Gastroesophageal sphincter (tissue), 4 donors: ENCODE results near the gene ALDH18A1. TPM values are rescaled to one million over a fixed set of nuclear protein-coding genes. Genes with fewer than 3 reads are reported as not detected.

Experiments used
- ATAC-seq: fragments of 150-250 bp; one replicate; pipeline ENCODE4 v1.9.1; 2016; ENCODE audit warnings: mild to moderate bottlenecking, moderate library complexity
- H3K27ac ChIP-seq, 4 donors: fragments of 200-600 bp; sonication (generic) in 3 of 4; 1 replicate in 3 of 4; 2 replicates in 1 of 4; pipeline ENCODE4 v1.5.1; 2016 to 2019
- H3K27me3 ChIP-seq: fragments of 200-600 bp; sonication (generic); one replicate; pipeline ENCODE4 v1.5.1; 2019
- H3K36me3 ChIP-seq, 2 donors: fragments of 200-600 bp; sonication (generic); one replicate each; pipeline ENCODE4 v1.5.1; 2019; ENCODE audit warnings: control low read depth in 1 of 2
- H3K4me1 ChIP-seq, 3 donors: fragments of 200-600 bp; sonication (generic); 1 replicate in 2 of 3; 2 replicates in 1 of 3; pipeline ENCODE4 v1.5.1; 2016 to 2019; ENCODE audit warnings: control low read depth in 2 of 3
- H3K4me3 ChIP-seq, 2 donors: fragments of 200-600 bp; sonication (generic); one replicate each; pipeline ENCODE4 v1.5.1; 2019; ENCODE audit warnings: mild to moderate bottlenecking in 1 of 2, moderate library complexity in 1 of 2
- H3K9me3 ChIP-seq, 3 donors: fragments of 200-600 bp; sonication (generic); one replicate each; pipeline ENCODE4 v1.5.1; 2017 to 2019; ENCODE audit warnings: control low read depth in 2 of 3
- EP300 ChIP-seq: sonication (generic); formaldehyde crosslinking; IDR thresholded peaks from one replicate; pipeline ENCODE4 v1.6.1; 2017; ENCODE audit warnings: antibody characterized with exemption, mild to moderate bottlenecking
- POLR2A ChIP-seq, 2 donors: fragments of 450-650 bp; IDR thresholded peaks; one replicate each; pipeline ENCODE4 v1.6.1; 2017; ENCODE audit warnings: antibody characterized with exemption in 2 of 2, mild to moderate bottlenecking in 2 of 2, moderate library complexity in 1 of 2
- POLR2AphosphoS5 ChIP-seq: sonication (generic); formaldehyde crosslinking; IDR thresholded peaks from one replicate; pipeline ENCODE4 v1.6.1; 2017; ENCODE audit warnings: antibody characterized with exemption
- WGBS, 2 donors: methylation state at CpG; one replicate each; pipeline ENCODE4 v1.1.5; 2018; ENCODE audit warnings: low coverage in 1 of 2; 5-methylcytosine and 5-hydroxymethylcytosine counted together
- total RNA-seq, 4 donors: library from RNA; depleted of rRNA; stranded (reverse); fragments of >200 nt; gene quantifications; one replicate each; pipeline ENCODE4 v1.1.0, GENCODE V29; 2016
- TF ChIP-seq, protein P1 (sequence below), 4 experiments: fragments of 200-600 bp in 2 of 4; fragments of 450-650 bp in 2 of 4; sonication (generic) in 1 of 4; IDR thresholded peaks; one replicate each; pipeline ENCODE4 v1.5.1; 2017 to 2019; ENCODE audit warnings: antibody characterized with exemption in 4 of 4, mild to moderate bottlenecking in 2 of 4, moderate library complexity in 2 of 4

Gene ALDH18A1
- total RNA-seq, 4 donors from 2014 or later = 19.1 to 32.9 (median 26.7) TPM

DNA sequence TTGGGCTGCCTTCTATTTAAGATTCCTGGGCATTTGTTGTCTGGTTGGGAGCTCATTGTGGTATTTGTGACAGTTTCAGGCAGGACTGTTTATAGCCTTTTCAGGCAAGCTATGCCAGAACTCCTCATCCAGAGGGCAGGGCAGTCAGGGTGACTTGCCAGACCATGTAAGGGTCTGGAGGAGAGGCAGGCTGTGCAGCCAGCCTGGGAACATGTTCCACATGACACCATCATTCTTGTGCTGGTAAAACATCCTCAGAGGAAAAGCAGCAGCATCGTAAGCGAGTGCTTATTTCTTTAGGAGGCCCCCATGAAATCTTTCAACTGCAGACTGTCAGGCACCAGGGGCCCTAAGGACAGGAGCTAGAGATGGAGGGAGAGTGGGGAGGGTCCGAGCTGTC lies 51.3 kb downstream of the ALDH18A1 start:
- Histone ChIP-seq H3K36me3 (peaks cover 0 to 29% of the 10 kb centered on the region in 2 donors), H3K27me3 (no peaks in the 10 kb centered on the region), H3K4me3 (no peak overlapping the region), H3K9me3 (no peaks in the 10 kb centered on the region), H3K27ac (peak overlapping the region; percentile 87 to 94 (median 90)), H3K4me1 (peaks cover 9 to 54% (median 28%) of the 10 kb centered on the region in 3 donors)
- WGBS, 2 donors = 10 to 43% methylated on average over 3 of the region's 3 CpGs
- peak; percentile 77 for ATAC-seq
- TF ChIP-seq EP300 (peak; percentile 25), POLR2AphosphoS5 (peak; percentile 93), POLR2A (IDR thresholded peaks at IDR 0.05) (no peak)
- TF ChIP-seq, protein P1, sequence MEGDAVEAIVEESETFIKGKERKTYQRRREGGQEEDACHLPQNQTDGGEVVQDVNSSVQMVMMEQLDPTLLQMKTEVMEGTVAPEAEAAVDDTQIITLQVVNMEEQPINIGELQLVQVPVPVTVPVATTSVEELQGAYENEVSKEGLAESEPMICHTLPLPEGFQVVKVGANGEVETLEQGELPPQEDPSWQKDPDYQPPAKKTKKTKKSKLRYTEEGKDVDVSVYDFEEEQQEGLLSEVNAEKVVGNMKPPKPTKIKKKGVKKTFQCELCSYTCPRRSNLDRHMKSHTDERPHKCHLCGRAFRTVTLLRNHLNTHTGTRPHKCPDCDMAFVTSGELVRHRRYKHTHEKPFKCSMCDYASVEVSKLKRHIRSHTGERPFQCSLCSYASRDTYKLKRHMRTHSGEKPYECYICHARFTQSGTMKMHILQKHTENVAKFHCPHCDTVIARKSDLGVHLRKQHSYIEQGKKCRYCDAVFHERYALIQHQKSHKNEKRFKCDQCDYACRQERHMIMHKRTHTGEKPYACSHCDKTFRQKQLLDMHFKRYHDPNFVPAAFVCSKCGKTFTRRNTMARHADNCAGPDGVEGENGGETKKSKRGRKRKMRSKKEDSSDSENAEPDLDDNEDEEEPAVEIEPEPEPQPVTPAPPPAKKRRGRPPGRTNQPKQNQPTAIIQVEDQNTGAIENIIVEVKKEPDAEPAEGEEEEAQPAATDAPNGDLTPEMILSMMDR (IDR thresholded peaks at IDR 0.05) = no peak

GRCh38 chr10:95604630-95605029 lies 51.9 kb downstream of the ALDH18A1 start:
- ATAC-seq = no peak

DNA sequence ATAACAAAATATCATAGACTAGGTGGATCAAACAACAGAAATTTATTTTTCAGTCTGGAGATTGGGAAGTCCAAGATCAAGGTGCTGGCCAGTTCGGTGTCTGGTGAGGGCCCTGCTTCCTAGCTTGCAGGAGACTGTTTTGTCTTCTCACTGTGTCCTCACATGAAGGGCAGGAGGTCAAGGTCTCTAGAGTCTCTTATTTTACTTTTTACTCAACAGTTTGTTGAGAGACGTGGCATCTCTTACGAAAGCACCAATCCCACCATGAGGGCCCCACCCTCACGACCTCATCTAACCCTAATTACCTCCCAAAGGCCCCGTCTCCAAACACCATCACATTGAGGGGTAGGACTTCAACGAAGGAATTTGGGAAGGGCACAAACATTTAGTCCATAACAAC lies 54.1 kb downstream of the ALDH18A1 start:
- WGBS, 2 donors = 71 to 75% methylated on average over 6 of the region's 6 CpGs
- no peak for TF ChIP-seq POLR2A (IDR thresholded peaks at IDR 0.05)
- TF ChIP-seq, protein P1 (IDR thresholded peaks at IDR 0.05) = no peak
- no peak for TF ChIP-seq POLR2AphosphoS5
- no peak for TF ChIP-seq EP300
- Histone ChIP-seq H3K27ac (peak overlapping the region; percentile 67 to 94 (median 81)), H3K9me3 (no peaks in the 10 kb centered on the region), H3K4me3 (no peak overlapping the region), H3K27me3 (no peaks in the 10 kb centered on the region), H3K4me1 (peaks cover 9 to 51% (median 28%) of the 10 kb centered on the region in 3 donors), H3K36me3 (peaks cover 0 to under 1% of the 10 kb centered on the region in 2 donors)
- no peak for ATAC-seq

More at GRCh38 chr10:95604630-95605029, 51.9 kb downstream of the ALDH18A1 start:
- H3K4me3 ChIP-seq = no peak overlapping the region
- H3K27me3 ChIP-seq = no peaks in the 10 kb centered on the region
- peaks cover 9 to 56% (median 28%) of the 10 kb centered on the region in 3 donors for H3K4me1 ChIP-seq
- H3K9me3 ChIP-seq = no peaks in the 10 kb centered on the region
- TF ChIP-seq POLR2A (IDR thresholded peaks at IDR 0.05) = no peak
- TF ChIP-seq, protein P1 (IDR thresholded peaks at IDR 0.05) = peak in 2 of 4 experiments; percentile 11 to 18
- peak overlapping the region; percentile 87 to 94 (median 90) for H3K27ac ChIP-seq
- peaks cover 0 to 23% of the 10 kb centered on the region in 2 donors for H3K36me3 ChIP-seq

DNA sequence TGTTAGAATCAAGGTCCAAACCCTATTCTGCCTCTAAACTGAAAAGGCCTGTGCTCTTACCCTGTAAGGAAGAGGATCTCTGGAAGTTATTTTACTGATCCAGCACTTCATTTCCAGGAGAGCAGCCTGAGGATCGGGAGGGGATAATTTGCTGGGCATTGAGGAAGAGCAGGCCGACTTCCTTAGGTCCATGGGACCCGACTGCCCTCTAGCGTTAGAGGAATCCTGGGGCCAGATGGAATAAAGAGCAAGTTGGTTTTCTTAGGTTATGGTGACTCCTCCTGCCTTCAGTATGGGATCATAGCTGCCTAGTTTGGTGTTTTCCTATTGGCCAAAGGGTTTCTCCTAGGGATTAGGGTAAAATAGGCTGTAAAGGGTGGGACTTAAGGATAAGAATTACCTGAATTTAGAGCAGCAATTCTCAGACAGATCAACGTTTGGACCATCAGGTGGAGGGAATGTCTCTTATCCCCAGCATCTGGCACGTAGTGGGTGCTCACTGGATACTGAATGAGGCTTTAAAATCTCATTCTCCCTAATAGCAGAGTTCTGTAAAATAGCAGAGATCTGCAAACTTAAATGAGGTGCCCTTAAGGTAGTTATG lies 55.3 kb downstream of the ALDH18A1 start:
- Histone ChIP-seq H3K9me3 (no peaks in the 10 kb centered on the region), H3K36me3 (no peaks in the 10 kb centered on the region), H3K4me3 (no peak overlapping the region), H3K27ac (peak overlapping the region; percentile 67 to 93 (median 72)), H3K27me3 (no peaks in the 10 kb centered on the region), H3K4me1 (peaks cover 9 to 40% (median 21%) of the 10 kb centered on the region in 3 donors)
- WGBS, 2 donors = 11 to 19% methylated on average over 5 to 6 of the region's 6 CpGs
- peak; percentile 84 for ATAC-seq
- TF ChIP-seq POLR2AphosphoS5 (peak; percentile 74), EP300 (no peak), POLR2A (IDR thresholded peaks at IDR 0.05) (no peak)
- TF ChIP-seq, protein P1 (IDR thresholded peaks at IDR 0.05) = peak; percentile 93 to 95 (median 94)

DNA sequence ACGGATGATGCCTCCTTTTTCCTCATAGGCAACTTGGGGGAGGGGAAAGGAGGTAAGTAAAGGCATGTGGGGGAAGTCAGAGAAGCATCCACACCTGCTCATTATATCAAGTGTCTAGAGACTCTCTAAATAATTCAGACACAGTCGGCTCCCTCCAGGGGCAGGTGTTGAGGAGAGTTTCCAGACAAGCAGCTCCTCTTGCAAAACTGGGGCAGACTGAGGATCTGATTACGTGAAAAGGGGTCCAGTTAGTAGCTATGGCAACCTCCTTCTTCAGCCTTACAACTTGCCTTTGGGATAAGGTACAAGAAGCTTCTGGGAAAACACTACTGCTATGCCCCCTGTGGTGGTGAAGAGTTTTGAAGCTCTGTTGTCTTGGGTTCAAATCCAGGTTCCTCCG lies 56.4 kb downstream of the ALDH18A1 start:
- H3K4me3 ChIP-seq = no peak overlapping the region
- no peak for ATAC-seq
- 28 to 80% methylated on average over 1 to 3 of the region's 4 CpGs for WGBS, 2 donors
- H3K36me3 ChIP-seq = no peaks in the 10 kb centered on the region
- H3K9me3 ChIP-seq = no peaks in the 10 kb centered on the region
- peak overlapping the region in 2 of 4 donors; percentile 69 to 93 for H3K27ac ChIP-seq
- no peak for TF ChIP-seq POLR2AphosphoS5
- no peak for TF ChIP-seq POLR2A (IDR thresholded peaks at IDR 0.05)
- TF ChIP-seq, protein P1 (IDR thresholded peaks at IDR 0.05) = no peak
- peaks cover 7 to 29% (median 12%) of the 10 kb centered on the region in 3 donors for H3K4me1 ChIP-seq
- H3K27me3 ChIP-seq = no peaks in the 10 kb centered on the region
